Tibial artery (tissue), 4 donors: ENCODE measurements around the gene ENOX2.
A peak's percentile ranks its signal among the peaks of the same experiment; 100 is the strongest.

ENCODE experiments used
- DNase-seq, 2 donors: peaks; one replicate each; pipeline ENCODE4 v3.0.0-alpha.2; 2019
- H3K27ac ChIP-seq, 2 donors: fragments of 200-600 bp; sonication (generic) in 1 of 2; 1 replicate in 1 of 2; 2 replicates in 1 of 2; pipeline ENCODE4 v1.5.1; 2018 to 2019; ENCODE audit warnings: mild to moderate bottlenecking in 1 of 2
- H3K27me3 ChIP-seq, 2 donors: fragments of 200-600 bp; sonication (generic) in 1 of 2; one replicate each; pipeline versions ENCODE4 v1.5.1 to v1.6.0; 2016 to 2019
- H3K36me3 ChIP-seq, 3 donors: fragments of 200-600 bp; sonication (generic) in 2 of 3; one replicate each; pipeline ENCODE4 v1.5.1; 2016 to 2019; ENCODE audit warnings: mild to moderate bottlenecking in 2 of 3
- H3K4me1 ChIP-seq, 4 donors: fragments of 200-600 bp; sonication (generic) in 2 of 4; 1 replicate in 3 of 4; 2 replicates in 1 of 4; pipeline ENCODE4 v1.5.1; 2016 to 2019
- H3K4me3 ChIP-seq, 2 donors: fragments of 200-600 bp; sonication (generic) in 1 of 2; 1 replicate in 1 of 2; 2 replicates in 1 of 2; pipeline ENCODE4 v1.5.1; 2018 to 2019; ENCODE audit warnings: mild to moderate bottlenecking in 2 of 2
- H3K9me3 ChIP-seq, 3 donors: fragments of 200-600 bp; sonication (generic) in 1 of 3; one replicate each; pipeline ENCODE4 v1.5.1; 2016 to 2019
- CTCF ChIP-seq, 2 experiments: fragments of 200-600 bp in 1 of 2; fragments of 450-650 bp in 1 of 2; IDR thresholded peaks; one replicate each; pipeline ENCODE4 v1.5.1; 2017 to 2019; ENCODE audit warnings: antibody characterized with exemption in 2 of 2, mild to moderate bottlenecking in 1 of 2, moderate library complexity in 1 of 2
- intact Hi-C: fragments of 100-400 bp; cut with DNase I; formaldehyde crosslinking; loops from one replicate; pipeline ENCODE4 v1.15.0; 2023; ENCODE audit warnings: low total_unique reads

Gene ENOX2

GRCh38 chrX:130702867-130703707 lies 199.9 kb downstream of the ENOX2 start:
- no peak overlapping the region for H3K4me3 ChIP-seq
- no peaks in the 10 kb centered on the region for H3K9me3 ChIP-seq
- no peaks in the 10 kb centered on the region for H3K27me3 ChIP-seq
- H3K36me3 ChIP-seq: no peaks in the 10 kb centered on the region
- no peak for TF ChIP-seq CTCF (IDR thresholded peaks at IDR 0.05)
- no peak for DNase-seq
- peak overlapping the region; percentile 59 to 66 for H3K27ac ChIP-seq
- intact Hi-C loops: no loop called here
- peaks cover 0 to 30% (median 2%) of the 10 kb centered on the region in 4 donors for H3K4me1 ChIP-seq

- intact Hi-C loops: no loop called here
- no peak overlapping the region for H3K27ac ChIP-seq
Measured at GRCh38 chrX:130700629-130701028, 202.4 kb downstream of the ENOX2 start.

GRCh38 chrX:130699618-130700017 lies 203.4 kb downstream of the ENOX2 start:
- Histone ChIP-seq H3K36me3 (no peaks in the 10 kb centered on the region), H3K27me3 (no peaks in the 10 kb centered on the region), H3K9me3 (no peaks in the 10 kb centered on the region), H3K27ac (no peak overlapping the region), H3K4me1 (peaks cover 0 to 22% (median 2%) of the 10 kb centered on the region in 4 donors), H3K4me3 (no peak overlapping the region)
- no peak for TF ChIP-seq CTCF (IDR thresholded peaks at IDR 0.05)
- intact Hi-C loops: no loop called here
- DNase-seq: no peak

More at GRCh38 chrX:130700629-130701028, 202.4 kb downstream of the ENOX2 start:
- H3K9me3 ChIP-seq: no peaks in the 10 kb centered on the region
- H3K4me3 ChIP-seq: no peak overlapping the region
- peaks cover 0 to 30% (median 2%) of the 10 kb centered on the region in 4 donors for H3K4me1 ChIP-seq
- H3K27me3 ChIP-seq: no peaks in the 10 kb centered on the region
- H3K36me3 ChIP-seq: no peaks in the 10 kb centered on the region
- no peak for DNase-seq
- TF ChIP-seq CTCF (IDR thresholded peaks at IDR 0.05): no peak

- intact Hi-C loops: no loop called here
- no peaks in the 10 kb centered on the region for H3K9me3 ChIP-seq
- no peaks in the 10 kb centered on the region for H3K36me3 ChIP-seq
- no peaks in the 10 kb centered on the region for H3K27me3 ChIP-seq
- no peaks in the 10 kb centered on the region for H3K4me1 ChIP-seq
- TF ChIP-seq CTCF (IDR thresholded peaks at IDR 0.05): no peak
- no peak for DNase-seq
- H3K4me3 ChIP-seq: no peak overlapping the region
- no peak overlapping the region for H3K27ac ChIP-seq
Measured at GRCh38 chrX:130696542-130696941, 206.5 kb downstream of the ENOX2 start.

GRCh38 chrX:130695931-130696330 lies 207.1 kb downstream of the ENOX2 start:
- no peaks in the 10 kb centered on the region for H3K27me3 ChIP-seq
- no peak for DNase-seq
- no peaks in the 10 kb centered on the region for H3K36me3 ChIP-seq
- no peak overlapping the region for H3K27ac ChIP-seq
- TF ChIP-seq CTCF (IDR thresholded peaks at IDR 0.05): no peak
- no peaks in the 10 kb centered on the region for H3K9me3 ChIP-seq
- intact Hi-C loops: no loop called here
- no peak overlapping the region for H3K4me3 ChIP-seq
- H3K4me1 ChIP-seq: no peaks in the 10 kb centered on the region
